Measurements from ENCODE around the gene ROBO2.

Gene ROBO2

DNA sequence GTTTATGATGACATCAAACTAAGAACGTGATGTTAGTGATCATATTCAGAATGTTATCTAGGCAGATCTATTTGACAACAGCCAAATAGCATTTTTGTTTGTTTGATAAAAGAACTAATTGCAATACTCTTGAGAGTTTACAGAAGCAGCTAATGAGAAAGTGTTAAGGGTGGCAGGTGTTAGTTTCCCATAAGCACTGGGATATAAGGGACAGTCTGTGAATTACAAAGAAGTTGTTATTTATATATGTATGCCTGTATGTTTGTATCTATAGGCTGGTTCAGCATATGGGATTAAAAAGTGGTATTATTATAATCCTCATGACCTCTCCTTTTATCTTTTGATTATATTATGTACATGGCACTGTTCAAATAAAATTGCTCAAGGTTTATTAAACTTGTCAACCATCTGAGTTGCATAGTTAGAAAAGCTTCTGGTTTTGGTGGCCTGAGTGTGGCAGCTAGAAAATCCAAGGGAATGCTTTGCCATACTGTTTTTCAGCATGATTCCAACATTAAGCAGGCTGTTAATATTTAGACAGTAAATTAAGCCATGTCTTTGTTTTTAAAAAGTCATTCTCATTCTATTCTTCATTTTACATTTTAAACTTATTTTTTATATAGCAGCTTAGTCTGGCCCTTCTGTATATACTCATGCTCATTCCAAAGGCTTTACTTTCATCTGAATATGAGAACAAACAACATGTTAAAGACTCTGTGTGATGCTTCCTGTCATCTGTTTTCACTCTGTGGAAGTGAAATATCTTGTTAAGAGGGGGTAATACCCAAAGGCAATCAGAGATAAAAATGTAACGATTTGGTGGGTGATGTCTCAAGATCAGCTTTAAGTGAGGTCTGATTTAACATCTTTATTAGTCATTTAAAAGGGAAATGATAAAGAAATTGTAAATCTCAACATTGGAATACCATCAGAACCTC is 13.1 kb downstream of the ROBO2 start:
- no peak for DNase-seq

DNA sequence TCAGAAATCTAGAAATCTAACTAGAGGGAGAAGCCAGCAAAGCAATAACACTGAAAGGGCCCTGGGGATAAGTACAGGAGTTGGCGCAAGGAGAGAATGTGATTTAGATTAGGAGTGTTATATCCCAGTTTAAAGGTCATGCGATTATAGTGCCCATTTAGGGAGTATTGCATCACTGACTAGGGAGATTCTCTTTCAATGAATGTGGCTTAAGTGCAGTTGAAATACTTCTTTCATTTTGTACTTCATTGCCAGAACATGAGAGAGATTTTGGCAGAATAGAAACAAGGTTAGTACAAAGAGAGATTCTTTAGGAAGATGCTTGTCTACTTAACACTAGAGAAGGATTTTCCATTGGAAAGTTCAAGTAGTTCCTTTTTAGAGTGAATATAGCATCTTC is 13.9 kb downstream of the ROBO2 start:
- DNase-seq: no peak

DNA sequence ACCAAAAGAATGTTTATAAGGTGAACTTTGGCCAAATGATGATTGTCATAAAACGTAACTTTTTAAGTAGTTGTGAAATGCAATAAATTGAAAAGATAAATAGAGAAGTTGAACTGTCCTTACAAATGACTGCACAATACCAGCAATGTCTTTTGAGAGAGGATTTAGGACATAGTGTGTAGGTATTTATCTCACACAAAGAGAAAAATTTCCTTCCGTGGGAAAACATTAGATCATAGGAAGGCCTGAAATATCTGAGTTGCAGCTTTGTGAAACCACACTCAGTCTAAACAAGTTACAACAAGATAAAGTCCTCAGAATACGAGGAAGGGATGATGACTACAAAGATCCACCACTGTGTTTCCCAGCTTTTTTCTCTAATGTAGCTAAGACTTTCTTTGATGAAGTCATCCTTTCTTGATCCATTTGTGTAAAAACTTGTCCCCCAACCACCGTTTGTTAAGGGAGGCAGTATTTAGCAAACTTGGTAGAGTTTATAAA is 16.0 kb downstream of the ROBO2 start:
- no peak for DNase-seq

DNA sequence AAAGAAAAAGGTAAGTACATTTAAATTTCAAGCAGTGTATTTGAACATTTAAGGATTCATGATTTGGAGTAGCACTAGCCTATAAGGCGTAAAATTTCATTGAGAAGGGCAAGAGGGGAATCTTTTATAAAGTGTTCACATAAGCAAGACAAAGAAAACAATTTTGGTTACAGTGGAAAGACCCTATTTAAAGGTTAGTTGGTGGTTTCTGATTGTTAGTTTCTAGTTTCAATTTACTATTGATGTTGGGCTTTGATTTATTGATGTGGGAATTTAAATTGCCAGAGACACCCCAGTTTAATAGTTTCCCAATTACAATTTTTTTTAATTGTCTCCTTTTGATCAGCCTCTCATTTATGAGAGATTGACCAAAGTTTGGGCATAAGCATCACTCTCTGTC is 19.5 kb downstream of the ROBO2 start:
- DNase-seq: no peak

DNA sequence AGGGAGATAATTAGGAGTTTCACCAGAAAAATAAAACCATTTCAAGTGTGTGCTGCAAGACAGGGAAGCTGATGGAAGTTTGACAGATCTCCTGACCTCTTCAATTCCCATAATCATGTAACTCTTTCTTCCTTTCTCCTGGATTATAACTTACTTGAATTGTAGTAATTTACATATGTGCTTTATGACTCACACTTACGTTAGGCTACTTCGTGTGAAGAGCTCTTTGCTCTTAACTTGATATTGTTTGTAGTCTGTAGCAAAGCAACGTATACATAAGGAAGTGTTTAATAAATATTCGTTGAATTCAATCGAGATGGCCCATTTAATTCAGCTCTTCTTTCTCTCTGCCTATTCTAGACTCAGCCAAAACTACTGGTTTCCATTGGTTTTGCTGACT is 23.5 kb downstream of the ROBO2 start:
- DNase-seq: no peak

DNA sequence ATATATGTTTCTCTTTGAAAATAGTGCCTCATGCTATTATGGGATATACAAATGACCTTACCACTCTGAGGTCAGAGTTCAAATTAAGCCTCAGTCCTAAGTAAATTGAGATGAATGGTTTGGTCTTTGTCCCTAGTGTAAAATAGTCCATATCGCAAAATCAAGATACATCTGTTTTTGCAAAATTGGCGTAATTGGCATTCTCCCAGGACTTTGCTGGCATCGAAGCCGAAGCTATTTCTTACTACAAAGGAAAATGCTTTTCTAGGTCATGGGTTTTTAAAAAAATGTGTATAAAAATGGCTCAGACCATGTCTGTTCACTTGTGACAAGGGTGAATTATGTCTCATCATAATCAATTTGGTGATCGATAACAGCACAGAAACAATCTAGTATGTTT is 25.9 kb downstream of the ROBO2 start:
- DNase-seq: no peak

GRCh38 chr3:77066829-77067228 is 26.9 kb downstream of the ROBO2 start:
- no peak for DNase-seq

GRCh38 chr3:77068808-77069207 is 28.9 kb downstream of the ROBO2 start:
- DNase-seq: no peak

- DNase-seq: no peak
Observed at GRCh38 chr3:77071364-77071763, 31.5 kb downstream of the ROBO2 start.

GRCh38 chr3:77071809-77072208 is 31.9 kb downstream of the ROBO2 start:
- DNase-seq: no peak

GRCh38 chr3:77072232-77072631 is 32.3 kb downstream of the ROBO2 start:
- DNase-seq: no peak

DNA sequence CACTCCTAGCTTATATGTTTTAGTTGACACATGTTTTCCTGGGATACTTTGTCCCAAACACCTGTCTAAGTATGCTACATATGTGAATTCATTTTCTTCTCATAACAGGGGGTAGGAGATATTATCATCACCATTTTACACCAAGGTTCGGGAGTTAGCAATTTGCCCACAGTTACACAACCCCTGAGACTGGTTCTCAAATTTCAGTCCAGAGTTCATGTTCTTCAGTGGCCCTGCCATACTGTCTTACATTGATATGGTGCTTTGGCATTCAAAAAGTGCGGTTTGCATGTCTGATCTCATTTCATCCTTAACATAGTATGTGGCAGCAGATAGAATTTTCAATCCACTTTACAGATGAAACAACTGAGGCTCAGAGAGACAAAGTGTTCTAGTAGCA is 38.4 kb downstream of the ROBO2 start:
- DNase-seq: no peak

DNA sequence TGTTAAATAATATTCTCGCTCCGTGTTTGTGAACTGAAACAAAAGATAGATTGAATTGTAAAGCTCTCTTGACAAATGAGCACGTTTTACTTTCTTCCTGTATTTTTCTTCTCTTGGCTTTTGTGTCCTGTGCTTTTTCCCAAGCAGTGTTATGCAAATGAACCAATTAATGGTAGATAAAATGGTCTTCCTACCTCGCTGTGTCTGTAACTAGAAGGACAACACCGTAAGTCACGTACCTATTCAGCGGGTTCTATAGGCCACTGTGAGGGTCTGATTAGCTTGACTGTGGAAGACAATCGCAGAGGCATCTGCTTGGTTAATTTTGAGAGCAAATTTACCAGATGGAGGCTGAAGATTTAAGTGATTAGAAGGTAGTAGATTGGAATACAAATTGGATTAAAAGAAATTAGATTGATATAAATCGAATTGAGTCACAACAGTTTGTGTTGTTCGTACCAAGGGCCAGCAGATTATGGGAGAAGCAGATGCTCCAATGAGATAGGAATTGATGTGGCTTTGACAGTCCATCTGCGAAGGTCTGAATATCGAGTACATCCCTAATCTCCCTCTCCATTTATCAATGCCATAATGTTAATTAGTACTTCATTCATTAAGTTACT is 40.2 kb downstream of the ROBO2 start:
- DNase-seq: no peak

GRCh38 chr3:77081240-77081661 is 41.4 kb downstream of the ROBO2 start:
- peak; percentile 66 for DNase-seq

DNA sequence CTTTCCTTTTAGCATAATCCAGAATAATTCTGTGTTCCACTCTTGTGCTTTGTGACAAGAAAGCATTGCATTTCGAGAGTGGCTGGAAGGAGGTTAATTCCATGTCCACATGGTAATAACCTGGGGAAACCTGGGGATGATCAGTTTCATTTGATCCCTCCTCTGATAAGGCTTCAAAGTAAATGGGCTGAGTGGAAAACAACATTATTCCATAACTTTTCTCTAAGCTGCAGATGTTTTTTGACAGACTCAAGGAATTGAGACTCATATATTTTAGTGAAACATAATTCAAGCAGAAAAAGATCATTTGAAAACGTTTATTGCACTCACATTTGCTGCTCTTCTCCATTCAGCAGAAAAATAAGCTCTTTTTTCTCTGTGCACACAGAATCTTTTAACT is 44.6 kb downstream of the ROBO2 start:
- no peak for DNase-seq

DNA sequence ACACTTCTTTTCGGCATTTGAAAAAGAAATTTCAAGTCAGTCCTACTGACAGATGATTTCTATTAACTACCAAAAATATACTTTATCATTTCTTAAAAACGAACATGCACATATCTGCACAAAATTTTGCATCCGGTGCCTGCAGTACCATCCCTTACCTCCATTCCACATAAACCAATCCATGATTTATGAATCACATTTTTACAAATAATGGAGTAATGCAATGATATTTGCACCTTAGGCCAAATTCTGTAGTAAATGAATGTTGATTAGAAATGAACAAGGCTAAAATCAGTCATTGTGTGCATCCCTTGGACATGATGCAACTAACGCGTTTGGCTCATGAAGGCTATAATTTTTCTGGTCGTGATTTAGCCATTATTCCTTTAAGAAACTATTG is 46.5 kb downstream of the ROBO2 start:
- DNase-seq: no peak

- no peak for DNase-seq
Observed at GRCh38 chr3:77091809-77092208, 51.9 kb downstream of the ROBO2 start.

GRCh38 chr3:77093101-77093500 is 53.2 kb downstream of the ROBO2 start:
- DNase-seq: no peak

GRCh38 chr3:77096145-77096544 is 56.2 kb downstream of the ROBO2 start:
- DNase-seq: no peak

DNA sequence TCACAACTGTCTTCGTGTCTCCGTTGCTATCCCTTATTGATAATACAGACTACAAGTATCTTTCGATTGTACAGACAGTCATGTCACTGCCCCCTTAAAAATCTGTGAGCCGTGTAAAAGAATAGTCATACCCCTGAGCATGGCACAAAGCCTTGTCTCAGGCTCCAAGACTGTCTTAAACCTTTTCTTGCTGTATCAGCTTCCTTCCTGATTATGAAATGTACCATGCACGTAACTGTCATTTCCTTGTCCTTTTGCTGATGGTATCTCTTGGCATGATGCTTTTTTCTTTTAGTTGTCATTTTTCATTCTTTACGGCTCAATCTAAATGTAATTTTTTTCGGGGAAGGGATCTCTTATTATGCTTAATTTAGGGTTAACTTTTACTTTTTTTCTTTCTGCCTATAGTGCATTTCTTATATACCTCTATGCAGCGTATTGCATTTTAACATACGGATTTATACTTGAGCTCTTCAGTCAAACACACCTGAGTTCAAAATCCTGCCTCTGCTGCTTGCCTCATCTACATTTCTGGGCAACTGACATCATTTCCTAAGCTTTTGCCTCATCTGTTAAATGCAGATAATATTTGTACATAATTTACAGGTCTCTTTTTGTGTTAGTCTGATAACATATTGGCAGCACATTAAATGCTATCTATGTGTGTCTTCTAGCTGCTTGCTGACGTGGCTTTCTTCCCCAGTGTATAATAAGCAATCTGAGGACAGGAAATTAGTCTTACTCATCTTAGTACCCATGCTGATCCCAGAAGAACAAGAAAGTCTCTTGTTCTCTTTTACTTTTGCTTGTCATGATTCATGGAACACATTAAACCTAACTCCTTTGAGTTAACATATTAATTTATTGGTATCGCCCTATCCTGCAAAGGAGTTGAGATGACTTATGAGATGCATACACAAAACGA is 57.3 kb downstream of the ROBO2 start:
- DNase-seq: no peak

DNA sequence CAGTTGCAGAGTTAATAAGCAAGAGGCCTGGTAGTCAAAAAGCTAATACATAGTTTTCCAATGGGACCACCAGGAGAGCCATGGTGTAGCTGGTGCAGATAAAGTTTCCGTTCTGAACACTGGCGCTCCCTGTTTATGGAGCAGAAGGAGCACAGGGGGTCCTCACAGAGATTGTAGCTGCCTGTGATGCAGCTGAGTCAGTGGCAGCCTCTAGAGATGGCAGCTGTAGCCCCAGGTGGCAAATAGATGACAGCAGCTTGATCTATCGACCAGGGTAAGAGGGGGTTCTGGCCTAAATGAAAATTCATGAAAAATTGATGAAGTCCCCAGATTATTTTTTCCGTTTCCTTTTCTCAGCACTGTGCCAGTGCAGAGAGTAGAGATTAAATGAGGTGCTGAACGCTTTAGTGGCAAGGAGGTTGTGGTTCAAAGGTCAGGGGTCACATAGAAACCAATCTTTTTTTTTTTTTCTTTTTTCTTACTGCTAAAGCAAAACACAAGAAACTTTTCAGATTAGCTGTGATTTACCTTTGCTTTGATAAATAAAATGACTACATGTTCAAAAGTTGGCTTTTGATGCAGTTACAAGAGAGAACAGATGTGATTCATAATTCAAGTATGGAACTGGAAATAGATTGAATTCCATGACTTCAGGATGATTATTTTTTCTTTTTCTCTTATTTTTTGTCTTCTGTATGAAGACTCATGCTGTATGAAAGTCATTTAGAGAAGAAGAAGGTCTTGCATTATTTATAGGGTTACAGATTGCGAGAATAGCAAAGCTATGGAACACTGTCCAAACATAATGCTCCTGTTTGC is 63.3 kb downstream of the ROBO2 start:
- no peak for DNase-seq

DNA sequence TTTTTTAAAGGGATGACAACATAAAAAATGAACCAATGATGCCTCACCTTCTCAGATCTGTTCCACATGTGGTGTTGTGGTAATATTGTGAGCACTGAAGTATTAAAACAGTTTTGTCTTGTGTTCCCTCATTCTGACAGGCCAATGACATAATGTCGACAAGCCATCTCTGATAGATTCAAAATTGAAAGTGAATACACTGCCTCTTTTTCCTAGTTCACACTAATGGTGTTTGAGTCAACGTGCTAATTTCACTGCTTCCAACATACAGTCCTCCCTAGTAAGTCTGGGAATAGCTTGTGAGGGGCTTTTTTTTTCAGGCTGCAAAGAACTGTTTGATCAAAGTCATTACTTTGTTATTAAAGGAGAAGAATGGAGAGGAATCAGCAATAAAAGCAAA is 82.8 kb downstream of the ROBO2 start:
- DNase-seq: no peak
